ENCODE measurements around the gene CAMK1D.

- no peak for TF ChIP-seq HDAC6 (IDR thresholded peaks at IDR 0.05; ENCODE audit: low read depth, low read length)
- no peak for TF ChIP-seq TAF1 (IDR thresholded peaks at IDR 0.05; ENCODE audit: low read depth, low read length)
- no peak for TF ChIP-seq EGR1 (IDR thresholded peaks at IDR 0.05; ENCODE audit: borderline replicate concordance, low read depth, low read length)
- TF ChIP-seq POLR2A (IDR thresholded peaks at IDR 0.05; ENCODE audit: control extremely low read depth in 1 of 2, low read depth in 2 of 2, low read length in 2 of 2) = no peak
- TF ChIP-seq ZNF274 (IDR thresholded peaks at IDR 0.05; ENCODE audit: borderline replicate concordance, extremely low read depth, low read length) = no peak
- no peak for TF ChIP-seq JUND (IDR thresholded peaks at IDR 0.05; ENCODE audit: low read length)
These were observed 527.8 kb downstream of the CAMK1D start for GRCh38 chr10:12877150-12877549.

Data from H1 (cell line).